Measurements from ENCODE around the gene C1orf74. TPM values are rescaled to one million over a fixed set of nuclear protein-coding genes. Genes with fewer than 3 reads are reported as not detected.

The C1orf74 gene
- total RNA-seq, 4 donors from 2014 or later: 1.9 to 2.7 (median 2.3) TPM

GRCh38 chr1:209815490-209815889 lies 31.1 kb upstream of the C1orf74 start:
- no peak overlapping the region for H3K4me3 ChIP-seq (replicated peaks in 1 of 3)
- H3K4me1 ChIP-seq: no peaks in the 10 kb centered on the region
- no peaks in the 10 kb centered on the region for H3K27me3 ChIP-seq
- intact Hi-C loops (cut with DNase I): no loop called here
- no peak overlapping the region for H3K27ac ChIP-seq
- no peak for DNase-seq
- H3K36me3 ChIP-seq: no peaks in the 10 kb centered on the region
- TF ChIP-seq POLR2A (IDR thresholded peaks at IDR 0.05) (no peak), CTCF (IDR thresholded peaks at IDR 0.05) (no peak)
- 61 to 88% methylated on average over 3 of the region's 3 CpGs for WGBS, 2 donors
- no peaks in the 10 kb centered on the region for H3K9me3 ChIP-seq

- H3K27me3 ChIP-seq: no peaks in the 10 kb centered on the region
- H3K27ac ChIP-seq: no peak overlapping the region
- TF ChIP-seq POLR2A (IDR thresholded peaks at IDR 0.05): no peak
- no peak for TF ChIP-seq CTCF (IDR thresholded peaks at IDR 0.05)
- no peak for DNase-seq
- WGBS, 2 donors: 85 to 94% methylated on average over 4 of the region's 4 CpGs
- no peaks in the 10 kb centered on the region for H3K9me3 ChIP-seq
- intact Hi-C loops (cut with DNase I): no loop called here
- no peak overlapping the region for H3K4me3 ChIP-seq (replicated peaks in 1 of 3)
- no peaks in the 10 kb centered on the region for H3K36me3 ChIP-seq
- peaks cover 0 to under 1% of the 10 kb centered on the region in 2 donors for H3K4me1 ChIP-seq
Observed at GRCh38 chr1:209813902-209814301, 29.5 kb upstream of the C1orf74 start.

GRCh38 chr1:209810783-209811182 lies 26.4 kb upstream of the C1orf74 start:
- no peaks in the 10 kb centered on the region for H3K9me3 ChIP-seq
- no peak overlapping the region for H3K27ac ChIP-seq
- peaks cover 6 to 26% of the 10 kb centered on the region in 2 donors for H3K4me1 ChIP-seq
- 91 to 95% methylated on average over 5 of the region's 5 CpGs for WGBS, 2 donors
- intact Hi-C loops (cut with DNase I): no loop called here
- H3K4me3 ChIP-seq (replicated peaks in 1 of 3): no peak overlapping the region
- no peak for TF ChIP-seq POLR2A (IDR thresholded peaks at IDR 0.05)
- no peak for TF ChIP-seq CTCF (IDR thresholded peaks at IDR 0.05)
- H3K27me3 ChIP-seq: no peaks in the 10 kb centered on the region
- H3K36me3 ChIP-seq: no peaks in the 10 kb centered on the region
- DNase-seq: no peak

- intact Hi-C loops (cut with DNase I): no loop called here
Observed at GRCh38 chr1:209809611-209810010, 25.3 kb upstream of the C1orf74 start.

GRCh38 chr1:209808059-209808581 lies 23.8 kb upstream of the C1orf74 start:
- H3K4me1 ChIP-seq: peaks cover 16 to 36% of the 10 kb centered on the region in 2 donors
- no peaks in the 10 kb centered on the region for H3K9me3 ChIP-seq
- peak; percentile 74 to 80 for DNase-seq
- intact Hi-C loops (cut with DNase I): no loop called here
- no peak overlapping the region for H3K4me3 ChIP-seq (replicated peaks in 1 of 3)
- H3K27me3 ChIP-seq: no peaks in the 10 kb centered on the region
- H3K27ac ChIP-seq: peak overlapping the region in 2 of 3 donors; percentile 27 to 46
- H3K36me3 ChIP-seq: no peaks in the 10 kb centered on the region
- TF ChIP-seq POLR2A (IDR thresholded peaks at IDR 0.05) (no peak), CTCF (IDR thresholded peaks at IDR 0.05) (no peak)

More at GRCh38 chr1:209809611-209810010, 25.3 kb upstream of the C1orf74 start:
- peaks cover 10 to 27% of the 10 kb centered on the region in 2 donors for H3K4me1 ChIP-seq
- DNase-seq: no peak
- TF ChIP-seq CTCF (IDR thresholded peaks at IDR 0.05) (no peak), POLR2A (IDR thresholded peaks at IDR 0.05) (no peak)
- no peaks in the 10 kb centered on the region for H3K27me3 ChIP-seq
- H3K9me3 ChIP-seq: no peaks in the 10 kb centered on the region
- H3K4me3 ChIP-seq (replicated peaks in 1 of 3): no peak overlapping the region
- H3K36me3 ChIP-seq: no peaks in the 10 kb centered on the region
- H3K27ac ChIP-seq: no peak overlapping the region
- WGBS, 2 donors: 74 to 86% methylated on average over 4 of the region's 4 CpGs

All from thyroid gland (tissue), 4 donors.